ENCODE data around the gene EYS.
"Not testable (repeated sequence)": the region's sequence is repeated elsewhere in the genome, so short reads cannot be mapped to it uniquely, and the experiment has no call there.

EYS gene

DNA sequence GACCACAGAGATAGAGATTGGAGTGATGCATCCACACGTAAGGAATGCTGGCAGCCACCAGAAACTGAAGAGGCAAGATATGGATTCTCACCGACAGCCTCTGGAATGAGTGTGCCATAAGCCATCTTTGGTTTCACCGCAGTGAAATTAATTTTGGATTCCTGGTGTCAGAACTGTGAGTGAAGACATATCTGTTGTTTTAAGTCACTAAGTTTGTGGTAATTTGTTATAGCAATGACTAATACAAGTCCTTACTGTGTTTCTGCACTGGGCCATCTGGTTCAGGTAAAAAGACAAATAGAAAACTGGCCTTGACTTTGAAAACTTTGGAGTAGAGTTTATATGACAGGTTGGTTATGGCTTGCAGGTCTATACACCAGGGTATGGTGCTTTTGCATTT, 1809.6 kb downstream of the EYS start:
- DNase-seq (ENCODE audit: low read depth) = peak; percentile 62

- DNase-seq (ENCODE audit: low read depth) = no peak
Observed at GRCh38 chr6:63888416-63888815, 1818.6 kb downstream of the EYS start.

DNA sequence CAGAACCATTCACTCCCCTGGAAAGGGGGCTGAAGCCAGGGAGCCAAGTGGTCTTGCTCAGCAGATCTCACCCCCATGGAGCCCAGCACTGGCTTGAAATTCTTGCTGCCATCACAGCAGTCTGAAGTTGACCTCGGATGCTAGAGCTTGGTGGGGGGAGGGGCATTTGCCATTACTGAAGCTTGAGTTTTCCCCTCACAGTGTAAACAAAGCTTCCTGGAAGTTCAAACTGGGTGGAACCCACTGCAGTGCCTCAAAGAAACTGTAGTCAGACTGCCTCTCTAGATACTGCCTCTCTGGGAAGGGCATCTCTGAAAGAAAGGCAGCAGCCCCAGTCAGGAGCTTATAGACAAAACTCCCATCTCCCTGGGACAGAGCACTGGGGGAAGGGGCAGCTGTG, 1819.2 kb downstream of the EYS start:
- DNase-seq (ENCODE audit: low read depth) = not testable (repeated sequence)

DNA sequence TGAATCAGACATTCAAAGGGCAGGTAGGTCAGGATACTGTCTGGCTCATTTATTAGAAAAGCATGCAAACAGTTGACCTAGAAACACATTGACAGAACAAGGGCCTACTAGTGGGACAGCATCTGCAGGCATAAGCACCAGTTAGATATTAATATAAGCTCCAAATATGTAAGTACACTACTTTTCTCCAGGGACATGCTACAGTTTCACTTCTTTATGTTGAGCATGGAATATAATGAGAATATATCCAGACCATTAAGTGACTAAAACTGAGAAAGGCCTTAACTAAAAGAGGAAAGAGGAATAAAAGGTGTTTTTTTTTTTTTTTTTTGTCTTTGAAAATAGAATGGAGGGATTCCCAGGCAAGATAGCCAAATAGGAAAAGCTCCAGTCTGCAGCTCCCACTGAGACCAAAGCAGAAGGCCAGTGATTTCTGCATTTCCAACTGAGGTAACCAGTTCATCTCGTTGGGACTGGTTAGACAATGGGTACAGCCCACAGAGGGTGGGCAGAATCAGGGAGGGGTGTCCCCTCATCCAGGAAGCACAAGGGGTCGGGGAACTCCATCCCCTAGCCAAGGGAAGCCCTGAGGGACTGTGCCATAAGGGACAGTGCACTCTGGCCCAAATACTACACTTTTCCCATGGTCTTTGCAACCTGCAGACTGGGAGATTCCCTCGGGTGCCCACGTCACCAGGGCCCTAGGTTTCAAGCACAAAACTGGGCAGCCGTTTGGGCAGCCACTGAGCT, 1819.8 kb downstream of the EYS start:
- no peak for DNase-seq (ENCODE audit: low read depth)

- no peak for DNase-seq (ENCODE audit: low read depth)
Observed at GRCh38 chr6:63886341-63886740, 1820.7 kb downstream of the EYS start.

- DNase-seq (ENCODE audit: low read depth) = no peak
Observed at GRCh38 chr6:63883597-63883996, 1823.4 kb downstream of the EYS start.

- DNase-seq (ENCODE audit: low read depth) = no peak
Observed at GRCh38 chr6:63882208-63882607, 1824.8 kb downstream of the EYS start.

DNA sequence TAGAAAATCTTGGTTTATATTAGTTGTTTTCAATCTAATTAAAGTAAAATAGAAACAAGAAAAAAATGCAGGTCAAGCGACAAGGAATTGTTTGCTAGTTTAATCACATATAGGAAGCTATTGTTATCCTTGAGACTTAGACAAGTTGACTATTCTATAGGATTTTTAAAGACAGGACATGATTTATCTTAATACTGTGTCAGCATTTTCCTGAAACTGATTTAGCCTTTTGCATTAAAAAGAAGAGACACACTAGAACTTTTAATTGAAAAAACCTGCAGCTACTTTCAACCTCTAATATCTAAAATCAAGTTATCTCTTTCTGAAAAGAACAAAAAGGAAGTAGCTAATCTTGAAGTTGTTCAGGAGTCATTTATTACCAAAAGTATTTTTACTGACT, 1825.2 kb downstream of the EYS start:
- DNase-seq (ENCODE audit: low read depth) = no peak

- no peak for DNase-seq (ENCODE audit: low read depth)
Observed at GRCh38 chr6:63872233-63872632, 1834.8 kb downstream of the EYS start.

DNA sequence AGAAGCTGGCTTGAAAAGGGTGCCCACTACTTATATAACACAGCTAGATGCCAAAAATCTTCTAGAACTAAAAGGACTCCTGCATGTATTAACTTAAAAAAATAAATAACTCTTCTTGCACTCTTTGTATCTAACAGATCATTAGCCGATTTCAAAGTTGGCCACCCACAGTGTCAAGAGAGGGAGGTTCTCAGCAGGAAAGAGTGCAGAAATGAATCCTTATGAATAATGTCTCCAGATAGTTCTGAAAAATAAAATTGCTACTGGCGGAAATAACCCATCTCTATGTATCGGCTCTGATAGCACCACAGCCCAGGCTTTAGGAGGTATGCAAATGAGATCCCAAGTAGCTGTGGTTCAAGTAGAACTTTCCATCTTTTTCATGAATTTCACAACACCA, 1838.7 kb downstream of the EYS start:
- no peak for DNase-seq (ENCODE audit: low read depth)

DNA sequence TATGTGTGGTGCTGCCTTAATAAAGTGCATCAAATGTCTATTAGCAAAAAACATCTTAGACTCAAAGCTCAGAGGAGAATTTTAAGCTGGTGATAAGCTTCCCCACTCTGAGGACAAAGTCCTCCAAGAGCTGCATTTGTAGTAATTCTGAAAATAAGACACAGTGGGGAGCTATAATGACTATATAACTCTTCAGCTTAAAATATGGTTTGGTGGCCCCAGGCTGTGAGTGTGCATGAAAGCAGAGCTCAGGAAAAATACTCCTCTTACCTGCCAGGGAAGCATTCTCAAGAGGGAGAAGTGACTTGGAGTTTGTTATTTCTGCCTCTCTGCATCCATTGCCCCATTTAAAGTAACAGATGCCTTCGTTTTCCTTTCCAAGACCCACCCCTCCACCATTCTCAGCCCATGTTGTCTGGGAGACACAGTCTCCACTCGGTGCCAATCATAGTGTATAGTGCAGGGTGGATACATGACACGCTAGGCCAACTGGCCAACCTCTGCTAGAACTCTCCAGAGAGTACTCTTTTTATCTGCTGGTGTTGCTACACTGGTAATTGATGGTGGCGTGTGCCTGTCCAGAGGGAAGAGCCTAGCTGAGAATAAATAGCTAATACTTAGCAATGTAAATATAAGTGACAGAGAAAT, 1842.2 kb downstream of the EYS start:
- DNase-seq (ENCODE audit: low read depth) = no peak

GRCh38 chr6:63864061-63864460, 1843.0 kb downstream of the EYS start:
- DNase-seq (ENCODE audit: low read depth) = no peak

- no peak for DNase-seq (ENCODE audit: low read depth)
Observed at GRCh38 chr6:63862486-63863198, 1844.4 kb downstream of the EYS start.

DNA sequence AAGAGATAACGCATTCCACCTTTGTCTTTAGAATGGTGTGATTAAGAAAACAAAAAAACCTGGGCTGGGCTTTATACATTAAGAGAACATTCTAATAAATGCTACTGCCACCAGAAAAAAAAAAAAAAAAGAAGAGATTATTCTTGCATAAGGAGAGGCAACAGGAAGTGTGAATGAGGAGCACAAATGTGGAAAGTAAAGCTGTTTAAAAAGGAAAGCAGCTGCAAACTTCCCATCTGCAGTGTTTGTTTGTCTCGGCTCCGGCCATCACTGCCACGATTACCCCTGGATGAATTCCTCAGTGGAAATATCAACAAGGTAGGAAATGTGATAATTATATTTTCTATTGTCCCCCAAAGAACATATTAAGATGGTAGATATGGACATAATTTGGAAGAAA, 1847.5 kb downstream of the EYS start:
- no peak for DNase-seq (ENCODE audit: low read depth)

- DNase-seq (ENCODE audit: low read depth) = no peak
Observed at GRCh38 chr6:63858691-63859090, 1848.3 kb downstream of the EYS start.

- no peak for DNase-seq (ENCODE audit: low read depth)
Observed at GRCh38 chr6:63856271-63856670, 1850.8 kb downstream of the EYS start.

DNA sequence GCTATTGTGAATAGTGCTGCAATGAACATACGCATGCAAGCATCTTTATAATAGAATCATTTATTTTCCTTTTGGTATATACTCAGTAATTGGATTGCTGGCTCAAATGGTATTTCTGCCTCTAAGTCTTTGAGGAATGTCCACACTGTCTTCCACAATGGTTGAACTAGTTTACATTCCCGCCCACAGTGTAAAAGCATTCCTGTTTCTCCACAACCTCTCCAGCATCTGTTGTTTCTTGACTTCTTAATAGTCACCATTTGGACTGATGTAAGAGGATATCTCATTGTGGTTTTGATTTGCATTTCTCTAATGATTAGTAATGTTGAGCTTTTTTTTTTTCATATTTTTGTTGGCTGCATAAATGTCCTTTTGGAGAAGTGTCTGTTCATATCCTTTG, 1862.7 kb downstream of the EYS start:
- peak; percentile 77 for DNase-seq (ENCODE audit: low read depth)

GRCh38 chr6:63839485-63839884, 1867.5 kb downstream of the EYS start:
- DNase-seq (ENCODE audit: low read depth) = no peak

DNA sequence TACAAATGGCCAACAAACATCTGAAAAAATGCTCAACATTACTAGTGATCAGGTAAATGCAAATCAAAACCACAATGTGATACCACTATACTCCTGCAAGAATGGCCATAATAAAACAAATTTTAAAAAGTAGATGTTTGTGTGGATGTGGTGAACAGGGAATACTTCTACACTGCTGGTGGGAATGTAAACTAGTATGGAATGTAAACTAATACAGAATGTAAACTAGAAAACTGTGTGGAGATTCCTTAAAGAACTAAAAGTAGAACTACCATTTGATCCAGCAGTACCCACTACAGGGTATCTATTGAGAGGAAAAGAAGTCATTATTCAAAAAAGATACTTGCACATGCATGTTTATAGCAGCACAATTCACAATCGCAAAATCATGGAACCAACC, 1878.3 kb downstream of the EYS start:
- DNase-seq (ENCODE audit: low read depth) = not testable (repeated sequence)

GRCh38 chr6:63824722-63825121, 1882.3 kb downstream of the EYS start:
- DNase-seq (ENCODE audit: low read depth) = no peak

DNA sequence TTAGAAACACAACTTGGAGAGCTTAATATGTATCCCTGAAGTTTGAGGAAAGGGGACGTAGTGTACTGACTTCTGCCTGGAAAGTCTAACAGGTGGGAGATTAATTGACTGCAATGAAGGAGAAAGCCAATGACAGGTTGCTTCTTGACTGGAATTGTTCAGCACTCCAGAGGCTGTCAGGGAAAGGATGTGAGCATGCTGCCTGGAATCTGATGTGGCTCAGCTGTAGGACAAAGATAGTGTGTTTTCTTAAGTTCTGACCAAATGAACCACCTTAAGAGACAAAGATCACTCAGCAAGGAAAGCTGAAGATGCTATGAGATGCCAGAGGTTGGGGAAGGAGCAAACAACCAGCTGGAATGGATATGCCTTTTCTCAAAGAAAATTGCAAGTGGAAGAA, 1885.6 kb downstream of the EYS start:
- DNase-seq (ENCODE audit: low read depth) = no peak

DNA sequence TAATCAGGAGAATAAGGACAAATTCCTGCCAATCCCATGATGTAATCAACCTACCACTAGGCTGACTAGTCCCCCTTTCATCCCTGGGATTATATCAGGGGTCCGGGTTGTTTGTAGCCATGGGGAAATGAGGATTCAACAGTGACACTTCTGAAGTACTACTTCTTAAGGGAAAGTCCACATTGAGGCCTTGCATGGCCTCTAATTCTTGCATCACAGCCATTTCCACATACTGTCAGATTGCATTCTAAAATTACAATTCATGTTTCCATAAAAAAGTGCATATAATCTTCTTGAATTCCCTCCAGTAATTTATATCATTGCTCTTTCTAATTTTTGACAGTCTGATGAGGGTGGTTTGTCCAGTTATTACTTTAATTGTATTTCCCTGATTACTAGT, 1887.2 kb downstream of the EYS start:
- DNase-seq (ENCODE audit: low read depth) = no peak

DNA sequence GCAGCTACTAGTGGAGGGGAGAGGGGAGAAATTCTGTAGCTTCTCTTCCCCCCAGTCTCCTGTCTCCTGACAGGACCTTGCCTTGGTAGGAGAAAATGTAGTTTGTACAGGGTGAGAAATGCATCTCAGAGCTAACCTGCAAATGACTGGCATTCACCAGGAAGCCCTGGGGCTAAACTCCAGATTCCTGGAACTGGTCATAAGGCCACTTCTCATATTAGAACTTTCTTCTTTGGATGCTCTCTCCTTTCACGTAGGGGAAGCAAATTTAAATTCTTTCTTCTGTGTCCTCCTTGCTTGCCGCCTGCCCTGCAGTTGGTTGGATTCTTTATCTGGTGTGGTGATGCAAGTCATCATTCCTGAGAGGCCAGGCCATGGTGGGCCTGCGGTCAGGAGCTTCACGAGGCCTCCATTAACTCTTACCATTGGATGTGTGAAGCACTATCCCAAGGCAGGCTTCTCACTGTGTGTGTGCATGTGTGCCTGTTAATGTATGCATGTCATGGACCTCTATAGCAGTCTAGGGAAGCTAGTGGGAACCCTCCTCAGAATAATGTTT, 1889.5 kb downstream of the EYS start:
- no peak for DNase-seq (ENCODE audit: low read depth)

Measured in non-pigmented ciliary epithelial cell (primary cell).